Common myeloid progenitor, CD34-positive (primary cell): ENCODE measurements around the gene CSAD.
A peak's percentile ranks its signal among the peaks of the same experiment; 100 is the strongest.

Experiments used
- CTCF ChIA-PET: fragments of 350-600 bp; sonication (Branson Sonifier 250); formaldehyde crosslinking; loops from one replicate; lab custom pipeline; 2021; ENCODE audit warnings: antibody characterized with exemption; lab: Charles Lee
- POLR2A ChIA-PET: fragments of 350-600 bp; sonication (Branson Sonifier 250); formaldehyde crosslinking; loops from one replicate; lab custom pipeline; 2021; ENCODE audit warnings: antibody characterized with exemption; lab: Charles Lee
- DNase-seq, 3 donors: peaks; one replicate each; pipeline versions ENCODE4 v3.0.0 to v3.0.0-alpha.2; 2013
- H3K27ac ChIP-seq, 2 experiments: 1 replicate in 1 of 2; 2 replicates in 1 of 2; pipeline ENCODE4 v1.7.0; 2013; ENCODE audit warnings: inconsistent platforms in 2 of 2, low read length in 2 of 2, mild to moderate bottlenecking in 2 of 2, low read depth in 1 of 2, moderate library complexity in 1 of 2; ENCODE audit not compliant: severe bottlenecking in 2 of 2, insufficient read depth in 1 of 2, poor library complexity in 1 of 2
- H3K27me3 ChIP-seq, 5 experiments: replicated peaks in 2 of 5; 1 replicate in 3 of 5; 2 replicates in 2 of 5; pipeline versions ENCODE4 v1.6.1 to v1.7.0; 2013; ENCODE audit warnings: low read length in 4 of 5, mild to moderate bottlenecking in 2 of 5, moderate library complexity in 2 of 5, inconsistent platforms in 1 of 5; ENCODE audit not compliant: insufficient read depth in 5 of 5, control insufficient read depth in 4 of 5
- H3K36me3 ChIP-seq, 4 experiments: 1 replicate in 2 of 4; 2 replicates in 2 of 4; pipeline versions ENCODE4 v1.6.1 to v1.7.0; 2013; ENCODE audit warnings: low read length in 3 of 4, control low read depth in 1 of 4, mild to moderate bottlenecking in 1 of 4; ENCODE audit not compliant: control insufficient read depth in 4 of 4, insufficient read depth in 4 of 4
- H3K4me1 ChIP-seq, 4 experiments: 1 replicate in 3 of 4; 2 replicates in 1 of 4; pipeline versions ENCODE4 v1.6.1 to v1.7.1; 2013; ENCODE audit warnings: low read length in 3 of 4, mild to moderate bottlenecking in 3 of 4, control low read depth in 1 of 4, inconsistent platforms in 1 of 4, moderate library complexity in 1 of 4; ENCODE audit not compliant: control insufficient read depth in 4 of 4, insufficient read depth in 4 of 4; ENCODE audit errors: control extremely low read depth in 1 of 4
- H3K4me3 ChIP-seq, 7 experiments: 1 replicate in 4 of 7; 2 replicates in 3 of 7; pipeline versions ENCODE4 v1.5.1 to v1.7.0; 2013; ENCODE audit warnings: mild to moderate bottlenecking in 7 of 7, low read length in 6 of 7, moderate library complexity in 6 of 7, inconsistent platforms in 2 of 7, low read depth in 2 of 7, control low read depth in 1 of 7; ENCODE audit not compliant: insufficient read depth in 4 of 7, control insufficient read depth in 1 of 7; ENCODE audit errors: extremely low read depth in 1 of 7
- H3K9me3 ChIP-seq, 5 experiments: 1 replicate in 4 of 5; 2 replicates in 1 of 5; pipeline versions ENCODE4 v1.6.1 to v1.7.1; 2013; ENCODE audit warnings: low read length in 4 of 5, mild to moderate bottlenecking in 2 of 5, inconsistent platforms in 1 of 5, low read depth in 1 of 5, moderate library complexity in 1 of 5; ENCODE audit not compliant: control insufficient read depth in 4 of 5, insufficient read depth in 2 of 5; ENCODE audit errors: control extremely low read depth in 1 of 5
- WGBS: methylation state at CpG from one replicate; pipeline ENCODE4 v1.1.5; 2013; ENCODE audit not compliant: insufficient coverage; 5-methylcytosine and 5-hydroxymethylcytosine counted together

CSAD gene

DNA sequence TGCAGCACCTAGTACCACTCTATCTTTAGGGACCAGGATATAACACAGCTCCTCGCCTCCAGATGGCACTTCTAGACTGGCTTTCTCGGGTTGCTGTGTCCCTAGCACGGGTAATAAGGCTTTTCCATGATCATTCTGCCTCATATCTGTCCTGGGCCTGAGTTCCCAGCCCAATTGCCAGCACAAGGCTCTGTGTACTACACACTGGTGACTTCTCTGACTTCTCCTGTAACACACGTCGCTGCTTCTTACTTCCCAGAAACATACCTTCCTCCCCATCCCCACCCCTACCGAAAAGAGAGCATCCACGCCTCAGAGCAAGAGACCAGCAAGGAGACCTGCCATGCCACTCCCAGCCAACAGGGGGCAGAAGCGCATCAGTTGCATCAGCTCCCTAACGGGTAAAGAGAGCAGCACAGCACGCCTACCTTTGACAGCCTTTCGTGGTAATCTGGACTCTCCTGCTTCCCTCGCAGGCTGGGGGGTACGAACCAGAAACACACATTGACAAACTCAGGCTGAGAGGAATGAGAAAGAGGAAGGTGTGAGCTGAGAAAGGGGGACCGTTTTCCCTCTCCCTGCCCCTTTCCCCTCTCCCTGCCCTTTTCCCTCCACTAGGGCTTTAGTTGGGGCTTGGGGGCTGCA is 21.4 kb downstream of the CSAD start:
- Histone ChIP-seq H3K27ac (no peak overlapping the region), H3K27me3 (no peaks in the 10 kb centered on the region), H3K4me3 (no peak overlapping the region), H3K9me3 (no peaks in the 10 kb centered on the region), H3K4me1 (peaks cover 0 to 8% (median 2%) of the 10 kb centered on the region in 4 experiments), H3K36me3 (no peaks in the 10 kb centered on the region)
- DNase-seq: peak; percentile 81 to 90 (median 85)
- WGBS: 14% methylated on average over 11 of the region's 14 CpGs
- ChIA-PET CTCF (interaction anchor here (0.7 to 8.0 kb wide), 32 partner anchors 8 to 500 kb away, joined by 3 to 97 read pairs (median 5); partner anchors contain the start of genes AAAS, CSAD, IGFBP6 and ITGB7), POLR2A (interaction anchor here (1.3 kb wide), 1 partner anchor 39 kb away, joined by 6 read pairs; no protein-coding TSS in a partner anchor)

DNA sequence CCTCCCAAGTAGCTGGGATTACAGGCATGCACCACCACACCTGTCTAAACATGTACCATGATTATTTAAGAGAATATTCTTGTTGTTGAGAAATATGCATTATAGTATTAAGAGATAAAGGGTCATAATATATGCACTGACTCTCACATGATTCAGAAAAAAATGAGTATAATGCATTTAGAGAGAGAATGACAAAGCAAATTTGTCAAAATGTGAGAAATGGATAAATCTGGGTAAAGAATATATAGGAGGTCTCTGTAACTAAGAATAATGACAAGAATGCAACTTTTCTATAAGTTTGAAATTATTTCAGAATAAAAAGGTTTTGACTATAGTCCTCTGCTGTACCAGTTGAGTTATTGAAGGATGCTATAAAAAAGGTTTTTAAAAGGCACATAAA is 28.3 kb downstream of the CSAD start:
- Histone ChIP-seq H3K36me3 (no peaks in the 10 kb centered on the region), H3K27me3 (no peaks in the 10 kb centered on the region), H3K4me3 (no peak overlapping the region), H3K27ac (no peak overlapping the region), H3K9me3 (no peaks in the 10 kb centered on the region), H3K4me1 (no peaks in the 10 kb centered on the region)
- POLR2A ChIA-PET: no interaction called here
- CTCF ChIA-PET: interaction anchor here (0.9 to 1.4 kb wide), 2 partner anchors 87 to 105 kb away, joined by 3 to 4 read pairs; no protein-coding TSS in a partner anchor
- DNase-seq: no peak

DNA sequence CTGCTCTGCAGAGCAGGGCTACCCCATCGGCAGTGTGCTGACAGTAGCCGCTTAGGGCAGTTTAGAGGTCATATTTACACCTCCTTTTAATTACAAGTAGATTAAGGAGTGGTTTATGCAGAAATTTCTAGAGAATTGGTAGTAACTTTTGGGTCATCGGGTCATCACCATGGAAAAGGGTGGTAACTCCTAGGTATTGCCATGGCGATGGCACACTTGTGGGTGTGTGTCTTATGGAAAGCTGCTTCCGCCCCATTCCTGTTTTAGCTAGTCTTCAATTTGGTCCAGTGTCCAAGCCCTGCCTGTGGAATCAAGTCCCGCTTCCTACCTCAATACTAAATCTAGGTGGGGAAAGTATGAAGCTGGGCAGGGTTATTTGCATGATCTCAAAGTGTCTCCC is 29.7 kb downstream of the CSAD start:
- DNase-seq: no peak
- no peaks in the 10 kb centered on the region for H3K4me1 ChIP-seq
- no peak overlapping the region for H3K4me3 ChIP-seq
- H3K27ac ChIP-seq: no peak overlapping the region
- no peaks in the 10 kb centered on the region for H3K9me3 ChIP-seq
- WGBS: 100% methylated on average over 2 of the region's 6 CpGs
- no peaks in the 10 kb centered on the region for H3K36me3 ChIP-seq
- POLR2A ChIA-PET: no interaction called here
- H3K27me3 ChIP-seq: no peaks in the 10 kb centered on the region
- CTCF ChIA-PET: interaction anchor here (0.7 to 1.4 kb wide), 3 partner anchors 9 to 46 kb away, joined by 3 to 11 read pairs (median 3); no protein-coding TSS in a partner anchor

DNA sequence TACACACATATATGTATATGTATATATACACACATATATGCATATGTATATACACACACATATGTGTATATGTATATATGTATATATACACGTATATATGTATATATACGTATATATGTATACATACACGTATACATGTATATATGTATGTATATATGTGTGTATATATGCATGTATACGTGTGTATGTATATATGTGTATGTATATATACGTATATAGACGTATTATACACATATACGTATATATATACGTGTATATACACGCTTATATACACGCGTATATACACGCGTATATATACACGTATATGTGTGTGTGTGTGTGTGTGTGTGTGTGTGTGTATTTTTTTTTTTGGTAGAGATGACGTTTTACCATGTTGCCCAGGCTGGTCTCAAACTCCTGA is 33.1 kb downstream of the CSAD start:
- ChIA-PET POLR2A (no interaction called here), CTCF (interaction anchor here (1.6 kb wide), 1 partner anchor 66 kb away, joined by 3 read pairs; no protein-coding TSS in a partner anchor)
- H3K4me1 ChIP-seq: no peaks in the 10 kb centered on the region
- H3K27ac ChIP-seq: no peak overlapping the region
- no peaks in the 10 kb centered on the region for H3K36me3 ChIP-seq
- no peaks in the 10 kb centered on the region for H3K9me3 ChIP-seq
- no peak overlapping the region for H3K4me3 ChIP-seq
- no peak for DNase-seq
- no CpG with 5 or more reads among the region's 15 CpGs for WGBS
- no peaks in the 10 kb centered on the region for H3K27me3 ChIP-seq

DNA sequence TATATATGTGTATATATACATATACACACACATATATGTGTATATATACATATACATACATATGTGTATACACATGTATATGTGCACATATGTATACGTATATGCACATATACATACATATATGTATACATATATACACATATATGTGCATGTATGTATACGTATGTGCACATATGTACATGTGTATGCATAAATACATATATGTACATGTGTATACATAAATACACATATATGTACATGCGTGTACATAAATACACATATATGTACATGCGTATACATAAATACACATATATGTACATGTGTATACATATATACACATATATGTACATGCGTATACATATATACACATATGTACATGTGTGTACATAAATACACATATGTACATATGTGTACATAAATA is 33.5 kb downstream of the CSAD start:
- Histone ChIP-seq H3K27me3 (no peaks in the 10 kb centered on the region), H3K9me3 (no peaks in the 10 kb centered on the region), H3K27ac (no peak overlapping the region), H3K4me1 (no peaks in the 10 kb centered on the region), H3K36me3 (no peaks in the 10 kb centered on the region), H3K4me3 (no peak overlapping the region)
- DNase-seq: no peak
- CTCF ChIA-PET: interaction anchor here (1.6 to 1.9 kb wide), 2 partner anchors 13 to 67 kb away, joined by 3 to 7 read pairs; no protein-coding TSS in a partner anchor
- POLR2A ChIA-PET: no interaction called here
- no CpG with 5 or more reads among the region's 5 CpGs for WGBS

DNA sequence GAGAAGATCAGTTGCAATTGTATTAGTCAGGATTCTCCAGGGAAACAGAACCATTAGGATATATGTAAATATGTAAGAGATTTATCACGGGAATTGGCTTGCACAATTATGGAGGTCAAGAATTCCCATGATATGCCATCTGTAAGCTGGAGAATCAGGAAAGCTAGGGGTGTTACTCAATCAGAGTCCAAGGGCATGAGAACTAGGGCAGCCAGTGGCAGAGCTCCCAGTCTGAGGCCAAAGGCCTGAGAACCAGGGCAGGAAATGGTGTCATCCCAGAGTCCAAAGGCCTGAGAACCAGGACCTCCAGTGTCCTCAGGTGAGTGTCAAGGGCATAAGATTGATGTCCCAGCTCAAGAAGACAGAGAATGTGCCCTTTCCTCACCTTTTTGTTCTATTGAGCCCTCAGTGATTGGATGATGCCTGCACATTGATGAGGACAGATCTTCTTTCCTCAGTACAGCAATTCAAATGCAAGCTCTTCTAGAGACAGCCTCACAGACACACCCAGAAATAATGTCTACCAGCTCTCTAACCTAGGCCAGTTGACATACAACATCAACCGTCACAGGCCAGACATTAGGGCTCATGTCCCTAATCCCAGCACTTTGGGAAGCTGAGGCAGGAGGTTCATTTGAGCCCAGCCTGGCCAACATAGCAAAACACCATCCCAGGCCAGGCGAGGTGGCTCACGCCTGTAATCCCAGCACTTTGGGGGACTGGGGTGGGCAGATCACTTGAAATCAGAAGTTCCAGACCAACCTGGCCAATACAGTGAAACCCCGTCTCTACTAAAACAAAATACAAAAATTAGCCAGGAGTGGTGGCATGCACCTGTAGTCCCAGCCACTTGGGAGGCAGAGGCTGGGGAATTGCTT is 35.1 kb downstream of the CSAD start:
- 100% methylated on average over 3 of the region's 5 CpGs for WGBS
- CTCF ChIA-PET: interaction anchor here (1.8 to 1.9 kb wide), 2 partner anchors 14 to 176 kb away, joined by 3 to 7 read pairs; partner anchors contain the start of gene AAAS

More for the DNA sequence above, 35.1 kb downstream of the CSAD start:
- no peak overlapping the region for H3K4me3 ChIP-seq
- no peaks in the 10 kb centered on the region for H3K27me3 ChIP-seq
- no peak overlapping the region for H3K27ac ChIP-seq
- H3K9me3 ChIP-seq: no peaks in the 10 kb centered on the region
- no peaks in the 10 kb centered on the region for H3K36me3 ChIP-seq
- POLR2A ChIA-PET: interaction anchor here (0.6 kb wide), 1 partner anchor 127 kb away, joined by 3 read pairs; no protein-coding TSS in a partner anchor
- DNase-seq: no peak
- H3K4me1 ChIP-seq: no peaks in the 10 kb centered on the region
